GM21723 (cell line): Measurements from ENCODE around the gene UBE2F.
"Not testable (repeated sequence)": the region's sequence is repeated elsewhere in the genome, so short reads cannot be mapped to it uniquely, and the experiment has no call there.

ENCODE experiments used
- ATAC-seq: cut with Tn5 transposase; IDR thresholded peaks from one replicate; pipeline ENCODE4 v1.9.1; 2021; ENCODE audit warnings: mild to moderate bottlenecking, moderate library complexity; ENCODE audit not compliant: unreplicated experiment

UBE2F gene

GRCh38 chr2:238013806-238014205 lies 47.0 kb downstream of the UBE2F start:
- ATAC-seq: no peak

- ATAC-seq: no peak
These were observed 48.9 kb downstream of the UBE2F start for GRCh38 chr2:238015705-238016104.

- no peak for ATAC-seq
These were observed 49.7 kb downstream of the UBE2F start for GRCh38 chr2:238016526-238016925.

- ATAC-seq: no peak
These were observed 53.1 kb downstream of the UBE2F start for GRCh38 chr2:238019962-238020361.

- ATAC-seq: no peak
These were observed 54.0 kb downstream of the UBE2F start for GRCh38 chr2:238020816-238021215.

GRCh38 chr2:238021327-238021726 lies 54.5 kb downstream of the UBE2F start:
- no peak for ATAC-seq

- ATAC-seq: no peak
These were observed 55.9 kb downstream of the UBE2F start for GRCh38 chr2:238022594-238023157.

- ATAC-seq: no peak
These were observed 56.8 kb downstream of the UBE2F start for GRCh38 chr2:238023608-238024007.

GRCh38 chr2:238024986-238025385 lies 58.2 kb downstream of the UBE2F start:
- ATAC-seq: no peak

GRCh38 chr2:238025741-238026360 lies 59.0 kb downstream of the UBE2F start:
- no peak for ATAC-seq

- ATAC-seq: no peak
These were observed 60.2 kb downstream of the UBE2F start for GRCh38 chr2:238027058-238027457.

GRCh38 chr2:238027591-238028415 lies 61.0 kb downstream of the UBE2F start:
- no peak for ATAC-seq

GRCh38 chr2:238029853-238030252 lies 63.0 kb downstream of the UBE2F start:
- no peak for ATAC-seq

GRCh38 chr2:238030422-238031155 lies 63.8 kb downstream of the UBE2F start:
- ATAC-seq: no peak

GRCh38 chr2:238031751-238032150 lies 64.9 kb downstream of the UBE2F start:
- no peak for ATAC-seq

GRCh38 chr2:238032755-238033337 lies 66.0 kb downstream of the UBE2F start:
- ATAC-seq: no peak

- not testable (repeated sequence) for ATAC-seq
These were observed 67.2 kb downstream of the UBE2F start for GRCh38 chr2:238033991-238034390.

GRCh38 chr2:238038203-238038602 lies 71.4 kb downstream of the UBE2F start:
- ATAC-seq: no peak

- ATAC-seq: no peak
These were observed 72.3 kb downstream of the UBE2F start for GRCh38 chr2:238039151-238039550.

- ATAC-seq: no peak
These were observed 73.2 kb downstream of the UBE2F start for GRCh38 chr2:238039985-238040384.

- no peak for ATAC-seq
These were observed 74.1 kb downstream of the UBE2F start for GRCh38 chr2:238040918-238041317.
